Panc1 (cell line): ENCODE results near the gene UBE2N.

Source experiments
- POLR2AphosphoS5 ChIP-seq: IDR thresholded peaks from 2 replicates; pipeline ENCODE4 v1.6.1; 2012; ENCODE audit warnings: mild to moderate bottlenecking, low read depth, low read length, moderate library complexity
- REST ChIP-seq, 2 experiments: IDR thresholded peaks; 2 replicates each; pipeline ENCODE4 v1.6.1; 2011 to 2012; ENCODE audit warnings: low read depth in 2 of 2, control low read depth in 1 of 2, low read length in 1 of 2, mild to moderate bottlenecking in 1 of 2, moderate library complexity in 1 of 2; ENCODE audit not compliant: insufficient read depth in 1 of 2
- SIN3A ChIP-seq: IDR thresholded peaks from 2 replicates; pipeline ENCODE4 v1.6.1; 2012; ENCODE audit warnings: low read depth, mild to moderate bottlenecking, low read length, moderate library complexity, borderline replicate concordance; ENCODE audit not compliant: insufficient read depth
- TF ChIP-seq, protein P1 (sequence below): fragments of 450-650 bp; IDR thresholded peaks from 2 replicates; pipeline ENCODE4 v1.5.1; 2017; ENCODE audit warnings: mild to moderate bottlenecking

GRCh38 chr12:93448796-93449195 lies 7.0 kb upstream of the UBE2N start:
- TF ChIP-seq, protein P1, sequence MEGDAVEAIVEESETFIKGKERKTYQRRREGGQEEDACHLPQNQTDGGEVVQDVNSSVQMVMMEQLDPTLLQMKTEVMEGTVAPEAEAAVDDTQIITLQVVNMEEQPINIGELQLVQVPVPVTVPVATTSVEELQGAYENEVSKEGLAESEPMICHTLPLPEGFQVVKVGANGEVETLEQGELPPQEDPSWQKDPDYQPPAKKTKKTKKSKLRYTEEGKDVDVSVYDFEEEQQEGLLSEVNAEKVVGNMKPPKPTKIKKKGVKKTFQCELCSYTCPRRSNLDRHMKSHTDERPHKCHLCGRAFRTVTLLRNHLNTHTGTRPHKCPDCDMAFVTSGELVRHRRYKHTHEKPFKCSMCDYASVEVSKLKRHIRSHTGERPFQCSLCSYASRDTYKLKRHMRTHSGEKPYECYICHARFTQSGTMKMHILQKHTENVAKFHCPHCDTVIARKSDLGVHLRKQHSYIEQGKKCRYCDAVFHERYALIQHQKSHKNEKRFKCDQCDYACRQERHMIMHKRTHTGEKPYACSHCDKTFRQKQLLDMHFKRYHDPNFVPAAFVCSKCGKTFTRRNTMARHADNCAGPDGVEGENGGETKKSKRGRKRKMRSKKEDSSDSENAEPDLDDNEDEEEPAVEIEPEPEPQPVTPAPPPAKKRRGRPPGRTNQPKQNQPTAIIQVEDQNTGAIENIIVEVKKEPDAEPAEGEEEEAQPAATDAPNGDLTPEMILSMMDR: no peak
- no peak for TF ChIP-seq POLR2AphosphoS5
- no peak for TF ChIP-seq REST (IDR thresholded peaks at IDR 0.05; ENCODE audit: insufficient read depth in 1 of 2, low read depth in 2 of 2, low read length in 1 of 2)
- no peak for TF ChIP-seq SIN3A
